K562 (cell line): Measurements from ENCODE around the gene FKBP1B.

Source experiments
- AFF4 ChIP-seq: sonication (generic); formaldehyde crosslinking; IDR thresholded peaks from 2 replicates; pipeline ENCODE4 v1.8.0; 2023; ENCODE audit warnings: mild to moderate bottlenecking, missing genetic modification reagents
- CUX1 ChIP-seq: fragments of 200-800 bp; sonication (Bioruptor generic); IDR thresholded peaks from 2 replicates; pipeline ENCODE4 v1.6.1; 2016; ENCODE audit warnings: missing genetic modification characterization, missing compliant biosample characterization
- GATA2 ChIP-seq: sonication (generic); formaldehyde crosslinking; IDR thresholded peaks from 2 replicates; pipeline ENCODE4 v1.4.0; 2020; ENCODE audit warnings: mild to moderate bottlenecking, missing genetic modification reagents
- KAT2B ChIP-seq: IDR thresholded peaks from one replicate; pipeline ENCODE4 v1.6.1; 2012; ENCODE audit warnings: low read depth, mild to moderate bottlenecking, control low read depth, inconsistent platforms, low read length, moderate library complexity
- MAFG ChIP-seq: fragments of 450-650 bp; conservative IDR thresholded peaks from 2 replicates; pipeline ENCODE4 v1.6.1; 2016; ENCODE audit warnings: missing genetic modification characterization, missing compliant biosample characterization
- ZNF12 ChIP-seq: sonication (generic); formaldehyde crosslinking; IDR thresholded peaks from 2 replicates; pipeline ENCODE4 v1.4.0; 2020; ENCODE audit warnings: mild to moderate bottlenecking, missing genetic modification reagents
- ZSCAN29 ChIP-seq: fragments of 450-650 bp; IDR thresholded peaks from 2 replicates; pipeline ENCODE4 v1.6.1; 2017

DNA sequence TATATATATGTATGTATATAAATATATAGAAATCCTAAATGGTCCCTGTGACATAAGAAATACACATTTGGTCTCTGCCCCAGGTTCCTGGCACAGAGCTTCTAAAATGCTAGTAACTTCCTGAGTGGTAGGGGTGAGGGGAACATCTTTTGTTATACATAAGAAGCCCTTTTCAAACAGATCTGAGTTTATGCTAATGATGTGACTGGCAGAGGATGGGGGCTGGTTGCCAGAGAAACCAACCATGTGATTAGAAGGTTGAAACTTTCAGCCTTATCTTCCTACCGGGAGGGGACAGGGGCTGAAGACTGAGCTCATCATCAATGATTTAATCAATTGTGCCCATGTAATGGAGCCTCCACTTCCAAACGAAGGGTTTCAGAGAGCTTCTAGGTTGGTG, 23.3 kb upstream of the FKBP1B start:
- TF ChIP-seq GATA2 (CRISPR knock-in tag) (no peak), MAFG (no peak), ZNF12 (CRISPR knock-in tag) (no peak), KAT2B (no peak), ZSCAN29 (no peak), AFF4 (no peak), CUX1 (CRISPR knock-in tag) (no peak)
